GM12865 (cell line): ENCODE measurements around the gene DDAH1.

Source experiments
- DNase-seq: peaks from one replicate; pipeline ENCODE4 v3.0.0; 2010; ENCODE audit warnings: low read depth
- H3K4me3 ChIP-seq: 2 replicates; pipeline ENCODE4 v1.5.1; 2011; ENCODE audit warnings: mild to moderate bottlenecking, low read depth, low read length, control low read depth
- TF ChIP-seq, protein P1 (sequence below): IDR thresholded peaks from 2 replicates; pipeline ENCODE4 v1.5.1; 2011; ENCODE audit warnings: low read length, control low read depth, low read depth, inconsistent platforms; ENCODE audit not compliant: insufficient read depth; ENCODE audit errors: missing control alignments

DDAH1 gene

DNA sequence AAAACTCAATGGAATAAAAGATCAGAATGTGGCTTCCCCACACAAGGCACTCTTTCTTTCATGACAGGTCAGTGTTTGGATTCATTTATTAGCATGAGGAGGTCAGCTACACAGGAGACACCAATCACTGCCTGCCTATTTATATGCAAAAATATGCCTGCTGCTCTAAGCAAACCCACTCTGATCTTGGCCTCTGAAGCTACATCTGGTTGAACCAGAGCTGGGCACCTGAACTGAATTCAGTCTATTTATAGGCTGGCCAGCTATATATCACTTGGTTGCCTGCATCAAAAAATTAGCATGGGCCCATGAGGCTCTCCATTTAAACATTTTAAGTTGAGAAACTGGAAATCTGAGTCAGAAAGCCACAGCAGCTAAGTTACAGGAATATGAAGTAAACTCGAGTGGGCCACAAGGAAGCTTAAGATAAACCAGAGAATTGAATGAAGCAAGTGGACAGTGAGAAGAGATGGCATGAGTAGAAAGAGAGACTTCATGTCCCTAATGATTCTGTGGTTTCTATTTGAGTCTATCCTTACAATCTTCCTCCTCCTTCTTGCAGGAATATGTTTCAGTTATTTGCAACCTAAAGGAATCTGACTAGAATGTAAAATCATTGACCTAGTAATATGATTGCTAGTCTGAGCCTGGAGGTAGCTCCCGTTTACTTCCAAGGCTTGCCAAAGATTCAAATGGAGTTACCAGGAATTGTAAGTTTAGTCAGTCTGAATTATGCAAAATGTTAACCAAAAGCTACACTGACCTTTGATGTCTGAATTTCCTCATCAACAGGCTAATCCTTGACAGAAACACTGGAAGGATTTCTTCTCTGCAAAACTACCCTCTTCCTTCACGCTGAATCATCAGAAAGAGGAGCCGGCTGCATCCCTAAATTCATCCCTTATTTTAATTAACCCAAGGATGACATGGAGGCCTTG, 17.7 kb downstream of the DDAH1 start:
- TF ChIP-seq, protein P1, sequence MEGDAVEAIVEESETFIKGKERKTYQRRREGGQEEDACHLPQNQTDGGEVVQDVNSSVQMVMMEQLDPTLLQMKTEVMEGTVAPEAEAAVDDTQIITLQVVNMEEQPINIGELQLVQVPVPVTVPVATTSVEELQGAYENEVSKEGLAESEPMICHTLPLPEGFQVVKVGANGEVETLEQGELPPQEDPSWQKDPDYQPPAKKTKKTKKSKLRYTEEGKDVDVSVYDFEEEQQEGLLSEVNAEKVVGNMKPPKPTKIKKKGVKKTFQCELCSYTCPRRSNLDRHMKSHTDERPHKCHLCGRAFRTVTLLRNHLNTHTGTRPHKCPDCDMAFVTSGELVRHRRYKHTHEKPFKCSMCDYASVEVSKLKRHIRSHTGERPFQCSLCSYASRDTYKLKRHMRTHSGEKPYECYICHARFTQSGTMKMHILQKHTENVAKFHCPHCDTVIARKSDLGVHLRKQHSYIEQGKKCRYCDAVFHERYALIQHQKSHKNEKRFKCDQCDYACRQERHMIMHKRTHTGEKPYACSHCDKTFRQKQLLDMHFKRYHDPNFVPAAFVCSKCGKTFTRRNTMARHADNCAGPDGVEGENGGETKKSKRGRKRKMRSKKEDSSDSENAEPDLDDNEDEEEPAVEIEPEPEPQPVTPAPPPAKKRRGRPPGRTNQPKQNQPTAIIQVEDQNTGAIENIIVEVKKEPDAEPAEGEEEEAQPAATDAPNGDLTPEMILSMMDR, result no peak
- no peak for DNase-seq
- no peak overlapping the region for H3K4me3 ChIP-seq

DNA sequence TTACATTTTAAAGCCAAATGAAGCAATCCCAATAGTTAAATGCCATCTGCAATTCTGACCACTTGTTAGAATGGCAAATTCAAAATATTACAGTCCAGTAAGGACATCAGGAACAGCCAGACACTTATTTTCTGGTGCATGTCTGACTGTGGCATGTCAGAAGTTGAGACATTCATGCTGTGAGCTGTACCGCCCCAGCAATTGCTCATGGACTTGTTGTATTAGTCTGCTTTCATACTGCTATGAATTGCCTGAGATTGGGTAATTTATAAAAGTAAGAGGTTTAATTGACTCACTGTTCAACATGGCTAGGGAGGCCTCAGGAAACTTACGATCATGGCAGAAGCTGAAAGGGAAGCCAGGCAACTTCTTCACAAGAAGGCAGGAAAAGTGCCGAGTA, 19.1 kb downstream of the DDAH1 start:
- DNase-seq, result no peak
- H3K4me3 ChIP-seq, result no peak overlapping the region
- TF ChIP-seq, protein P1, result no peak

DNA sequence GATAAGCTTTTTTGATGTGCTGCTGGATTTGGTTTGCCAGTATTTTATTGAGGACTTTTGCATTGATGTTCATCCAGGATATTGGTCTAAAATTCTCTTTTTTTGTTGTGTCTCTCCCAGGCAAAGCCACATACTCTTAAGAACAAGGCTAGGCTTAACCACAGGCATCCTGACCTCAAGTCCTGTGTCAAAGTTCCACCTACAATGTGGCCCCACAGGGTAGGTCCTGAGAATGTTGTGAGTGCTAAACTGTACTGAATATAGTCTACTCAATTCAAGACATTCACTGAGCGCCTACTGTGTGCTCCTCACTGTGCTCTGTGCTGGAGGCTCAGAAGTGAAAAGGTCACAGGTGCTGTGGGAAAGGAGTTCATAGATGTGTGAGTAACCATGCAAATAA, 20.6 kb downstream of the DDAH1 start:
- no peak for DNase-seq
- TF ChIP-seq, protein P1, result no peak
- H3K4me3 ChIP-seq, result no peak overlapping the region

DNA sequence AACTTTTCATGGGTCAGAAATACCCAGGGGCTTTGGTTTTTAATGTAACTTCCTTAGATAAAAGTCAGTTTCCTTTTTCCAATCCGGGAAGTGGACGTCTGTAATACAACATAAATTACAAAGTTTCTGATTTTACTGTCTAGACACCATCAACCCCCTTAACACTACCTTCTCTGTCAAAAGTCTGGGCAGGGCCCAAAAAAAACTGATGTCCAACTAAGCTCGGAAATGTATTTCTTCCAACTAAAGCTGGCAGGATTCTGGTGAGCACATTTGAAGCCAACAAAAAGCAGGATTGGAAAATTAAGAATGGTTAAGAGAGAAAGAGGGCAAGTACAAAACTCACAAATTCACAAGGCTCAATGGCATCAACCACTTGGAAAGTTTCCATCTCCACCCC, 24.3 kb downstream of the DDAH1 start:
- H3K4me3 ChIP-seq, result no peak overlapping the region
- DNase-seq, result no peak
- TF ChIP-seq, protein P1, result no peak

DNA sequence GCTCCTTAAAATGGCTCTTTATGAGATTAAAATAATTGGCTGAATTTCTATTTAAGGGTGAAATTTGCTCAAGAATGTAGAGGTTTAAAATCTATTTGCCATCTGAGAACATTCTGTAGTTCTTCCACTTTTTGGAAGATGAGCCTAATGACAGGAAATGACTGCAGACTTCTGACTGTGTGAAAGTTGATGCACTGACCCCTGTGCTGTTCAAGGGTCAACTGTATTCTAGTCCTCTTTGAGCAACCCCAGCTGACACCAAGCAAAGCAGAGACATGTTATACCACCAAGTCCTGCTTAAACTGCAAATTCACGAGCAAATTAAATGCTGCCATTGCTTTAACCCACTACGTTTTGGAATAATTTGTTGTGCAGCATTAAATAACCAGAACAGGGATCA, 26.6 kb downstream of the DDAH1 start:
- TF ChIP-seq, protein P1, result no peak
- no peak for DNase-seq
- no peak overlapping the region for H3K4me3 ChIP-seq

DNA sequence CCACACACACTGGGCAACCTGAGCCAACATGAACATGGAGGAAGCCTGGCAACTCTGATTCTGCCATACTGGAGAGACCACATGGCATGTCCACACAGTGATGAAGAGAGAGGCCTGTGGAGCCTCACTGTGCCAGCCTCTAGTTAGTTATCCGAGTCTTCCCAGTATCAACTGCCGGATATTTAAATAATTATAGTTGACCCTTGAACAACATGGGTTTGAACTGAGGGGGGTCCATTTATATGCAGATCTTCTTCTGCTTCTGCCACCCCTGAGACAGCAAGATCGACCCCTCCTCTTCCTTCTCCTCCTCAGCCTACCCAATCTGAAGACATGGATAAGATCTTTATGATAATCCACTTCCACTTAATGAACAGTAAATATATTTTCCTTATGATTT, 27.8 kb downstream of the DDAH1 start:
- no peak for DNase-seq
- TF ChIP-seq, protein P1, result no peak
- H3K4me3 ChIP-seq, result no peak overlapping the region
